ENCODE data around the gene VPS13A.

The VPS13A gene

DNA sequence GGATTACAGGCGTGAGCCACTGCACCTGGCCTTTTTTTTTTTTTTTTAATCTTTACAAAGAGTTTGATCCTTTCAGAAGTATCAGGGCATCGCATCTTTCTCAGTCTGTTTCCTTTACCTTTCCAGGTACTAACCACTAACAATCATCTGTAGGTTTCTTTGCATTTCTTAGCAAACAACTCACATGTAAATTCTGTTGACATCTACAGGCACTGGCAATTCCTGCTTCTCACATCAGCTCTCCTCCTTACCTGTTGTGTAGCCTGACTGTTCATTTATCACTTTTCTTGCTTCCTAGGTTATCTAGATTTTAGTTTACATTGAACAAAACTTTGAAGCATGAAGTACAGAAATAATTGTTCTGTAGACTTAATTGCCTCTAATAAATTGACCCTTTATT lies 27.5 kb upstream of the VPS13A start (continued):
- no peak for TF ChIP-seq ZNF585B (tag by site-specific recombination; IDR thresholded peaks at IDR 0.05)
- no peak for TF ChIP-seq ZNF624 (tag by site-specific recombination; IDR thresholded peaks at IDR 0.05)

DNA sequence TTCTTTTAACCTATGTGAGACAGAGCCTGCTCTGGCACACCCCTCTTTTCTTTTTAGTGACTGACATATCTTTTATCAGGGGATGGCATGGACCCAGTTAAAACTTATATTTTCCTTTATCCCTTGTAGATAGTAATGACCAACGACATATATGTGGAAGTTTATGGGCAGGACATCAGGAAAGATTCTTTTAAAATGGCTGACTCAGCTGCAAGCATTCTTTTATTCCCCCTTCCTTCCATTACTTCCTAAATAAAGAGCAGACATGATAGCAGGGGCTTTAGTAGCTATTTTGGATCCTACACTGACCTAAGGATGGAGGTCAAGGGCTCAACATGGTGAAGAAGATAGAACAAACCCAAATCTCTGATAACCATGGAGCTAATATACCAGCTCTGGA lies 25.0 kb upstream of the VPS13A start:
- POLR2A ChIA-PET, result interaction anchor here (0.7 kb wide), 1 partner anchor 67 kb away, joined by 4 read pairs; no protein-coding TSS in a partner anchor
- H3K4me1 ChIP-seq (ENCODE audit: control insufficient read depth, insufficient read depth, low read length), result no peaks in the 10 kb centered on the region
- CTCF ChIA-PET, result interaction anchor here (1.0 to 3.8 kb wide), 3 partner anchors 11 to 342 kb away, joined by 6 to 43 read pairs (median 21); no protein-coding TSS in a partner anchor
- H3K9me3 ChIP-seq (ENCODE audit: control insufficient read depth, insufficient read depth, low read depth, low read length), result no peaks in the 10 kb centered on the region
- TF ChIP-seq KLF7 (tag by site-specific recombination; IDR thresholded peaks at IDR 0.05; ENCODE audit: borderline replicate concordance), result no peak
- TF ChIP-seq, protein P1, sequence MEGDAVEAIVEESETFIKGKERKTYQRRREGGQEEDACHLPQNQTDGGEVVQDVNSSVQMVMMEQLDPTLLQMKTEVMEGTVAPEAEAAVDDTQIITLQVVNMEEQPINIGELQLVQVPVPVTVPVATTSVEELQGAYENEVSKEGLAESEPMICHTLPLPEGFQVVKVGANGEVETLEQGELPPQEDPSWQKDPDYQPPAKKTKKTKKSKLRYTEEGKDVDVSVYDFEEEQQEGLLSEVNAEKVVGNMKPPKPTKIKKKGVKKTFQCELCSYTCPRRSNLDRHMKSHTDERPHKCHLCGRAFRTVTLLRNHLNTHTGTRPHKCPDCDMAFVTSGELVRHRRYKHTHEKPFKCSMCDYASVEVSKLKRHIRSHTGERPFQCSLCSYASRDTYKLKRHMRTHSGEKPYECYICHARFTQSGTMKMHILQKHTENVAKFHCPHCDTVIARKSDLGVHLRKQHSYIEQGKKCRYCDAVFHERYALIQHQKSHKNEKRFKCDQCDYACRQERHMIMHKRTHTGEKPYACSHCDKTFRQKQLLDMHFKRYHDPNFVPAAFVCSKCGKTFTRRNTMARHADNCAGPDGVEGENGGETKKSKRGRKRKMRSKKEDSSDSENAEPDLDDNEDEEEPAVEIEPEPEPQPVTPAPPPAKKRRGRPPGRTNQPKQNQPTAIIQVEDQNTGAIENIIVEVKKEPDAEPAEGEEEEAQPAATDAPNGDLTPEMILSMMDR (tag by site-specific recombination; IDR thresholded peaks at IDR 0.05), result no peak
- TF ChIP-seq ZNF530 (tag by site-specific recombination; IDR thresholded peaks at IDR 0.05; ENCODE audit: low read depth), result no peak
- no peaks in the 10 kb centered on the region for H3K36me3 ChIP-seq (ENCODE audit: control insufficient read depth in 2 of 2, insufficient read depth in 1 of 2, low read length in 2 of 2)
- H3K4me3 ChIP-seq (ENCODE audit: low read depth, low read length), result no peak overlapping the region
- H3K27ac ChIP-seq (ENCODE audit: extremely low read depth, low read depth, low read length), result no peak overlapping the region

DNA sequence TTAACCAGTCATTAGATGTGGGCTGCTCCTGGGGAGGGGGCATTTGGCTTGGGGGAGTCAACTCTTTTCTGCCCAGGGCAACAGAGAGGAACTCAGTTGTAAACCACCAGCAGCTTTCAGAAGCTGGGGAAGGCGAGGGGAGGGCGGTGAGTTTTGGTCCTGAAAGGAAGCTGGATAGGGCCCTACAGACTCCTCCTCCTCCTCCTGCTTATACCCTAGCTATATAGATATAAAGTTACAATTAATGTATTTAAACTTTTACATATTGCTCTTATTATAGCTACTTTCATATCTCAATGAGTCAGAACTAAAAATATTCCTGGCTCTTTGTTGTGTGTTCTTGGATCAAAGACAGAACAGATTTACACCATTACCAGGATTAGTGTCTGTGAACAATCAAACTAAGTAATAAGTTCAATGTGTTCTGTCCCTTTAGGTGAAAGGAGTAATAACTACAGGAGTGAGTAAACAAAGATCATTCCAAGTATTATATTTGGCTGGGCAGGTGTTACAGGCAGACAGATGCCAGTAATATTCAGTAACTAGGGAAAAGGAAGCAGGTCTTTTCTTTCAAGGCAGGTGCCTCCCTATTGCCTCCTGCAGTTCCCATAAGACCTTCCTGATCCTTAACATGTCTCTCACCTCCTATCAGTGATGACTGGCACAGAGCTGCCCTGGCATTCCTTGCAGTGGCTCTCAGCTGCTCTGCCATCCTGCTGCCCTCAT lies 20.5 kb upstream of the VPS13A start:
- H3K36me3 ChIP-seq (ENCODE audit: control insufficient read depth in 2 of 2, insufficient read depth in 1 of 2, low read length in 2 of 2), result no peaks in the 10 kb centered on the region
- no peak for TF ChIP-seq ZNF16 (tag by site-specific recombination; IDR thresholded peaks at IDR 0.05; ENCODE audit: low read depth)
- TF ChIP-seq, protein P2, sequence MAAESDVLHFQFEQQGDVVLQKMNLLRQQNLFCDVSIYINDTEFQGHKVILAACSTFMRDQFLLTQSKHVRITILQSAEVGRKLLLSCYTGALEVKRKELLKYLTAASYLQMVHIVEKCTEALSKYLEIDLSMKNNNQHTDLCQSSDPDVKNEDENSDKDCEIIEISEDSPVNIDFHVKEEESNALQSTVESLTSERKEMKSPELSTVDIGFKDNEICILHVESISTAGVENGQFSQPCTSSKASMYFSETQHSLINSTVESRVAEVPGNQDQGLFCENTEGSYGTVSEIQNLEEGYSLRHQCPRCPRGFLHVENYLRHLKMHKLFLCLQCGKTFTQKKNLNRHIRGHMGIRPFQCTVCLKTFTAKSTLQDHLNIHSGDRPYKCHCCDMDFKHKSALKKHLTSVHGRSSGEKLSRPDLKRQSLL (tag by site-specific recombination; IDR thresholded peaks at IDR 0.05), result no peak
- no peak for TF ChIP-seq ZNF223 (tag by site-specific recombination; IDR thresholded peaks at IDR 0.05)
- no peak for TF ChIP-seq RBAK (tag by site-specific recombination; IDR thresholded peaks at IDR 0.05)
- TF ChIP-seq ZSCAN30 (tag by site-specific recombination; IDR thresholded peaks at IDR 0.05), result no peak
- no peak for TF ChIP-seq ZNF501 (tag by site-specific recombination; IDR thresholded peaks at IDR 0.05)
- TF ChIP-seq, protein P3, sequence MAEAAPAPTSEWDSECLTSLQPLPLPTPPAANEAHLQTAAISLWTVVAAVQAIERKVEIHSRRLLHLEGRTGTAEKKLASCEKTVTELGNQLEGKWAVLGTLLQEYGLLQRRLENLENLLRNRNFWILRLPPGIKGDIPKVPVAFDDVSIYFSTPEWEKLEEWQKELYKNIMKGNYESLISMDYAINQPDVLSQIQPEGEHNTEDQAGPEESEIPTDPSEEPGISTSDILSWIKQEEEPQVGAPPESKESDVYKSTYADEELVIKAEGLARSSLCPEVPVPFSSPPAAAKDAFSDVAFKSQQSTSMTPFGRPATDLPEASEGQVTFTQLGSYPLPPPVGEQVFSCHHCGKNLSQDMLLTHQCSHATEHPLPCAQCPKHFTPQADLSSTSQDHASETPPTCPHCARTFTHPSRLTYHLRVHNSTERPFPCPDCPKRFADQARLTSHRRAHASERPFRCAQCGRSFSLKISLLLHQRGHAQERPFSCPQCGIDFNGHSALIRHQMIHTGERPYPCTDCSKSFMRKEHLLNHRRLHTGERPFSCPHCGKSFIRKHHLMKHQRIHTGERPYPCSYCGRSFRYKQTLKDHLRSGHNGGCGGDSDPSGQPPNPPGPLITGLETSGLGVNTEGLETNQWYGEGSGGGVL (tag by site-specific recombination; IDR thresholded peaks at IDR 0.05), result no peak
- TF ChIP-seq ZNF621 (tag by site-specific recombination; IDR thresholded peaks at IDR 0.05), result no peak
- TF ChIP-seq HOXA7 (CRISPR knock-in tag; IDR thresholded peaks at IDR 0.05; ENCODE audit: borderline replicate concordance), result no peak
- no peak for TF ChIP-seq HOXD13 (CRISPR knock-in tag; IDR thresholded peaks at IDR 0.05; ENCODE audit: borderline replicate concordance)

More for the DNA sequence above, 20.5 kb upstream of the VPS13A start:
- no peaks in the 10 kb centered on the region for H3K9me3 ChIP-seq (ENCODE audit: control insufficient read depth, insufficient read depth, low read depth, low read length)
- H3K4me1 ChIP-seq (ENCODE audit: control insufficient read depth, insufficient read depth, low read length), result no peaks in the 10 kb centered on the region
- H3K27ac ChIP-seq (ENCODE audit: extremely low read depth, low read depth, low read length), result no peak overlapping the region
- POLR2A ChIA-PET, result no interaction called here
- H3K4me3 ChIP-seq (ENCODE audit: low read depth, low read length), result no peak overlapping the region
- CTCF ChIA-PET, result interaction anchor here (0.6 to 3.5 kb wide), 5 partner anchors 8 to 162 kb away, joined by 3 to 16 read pairs (median 3); no protein-coding TSS in a partner anchor

Data from HEK293 (cell line).